GM12892 (cell line): ENCODE data around the gene RPL10A.

Experiments used
- POLR2A ChIP-seq: IDR thresholded peaks from 2 replicates; pipeline ENCODE4 v1.6.1; 2011; ENCODE audit warnings: low read depth, low read length, control low read depth
- POLR2AphosphoS5 ChIP-seq: IDR thresholded peaks from 2 replicates; pipeline ENCODE4 v1.6.1; 2011; ENCODE audit warnings: low read depth, low read length, control low read depth

DNA sequence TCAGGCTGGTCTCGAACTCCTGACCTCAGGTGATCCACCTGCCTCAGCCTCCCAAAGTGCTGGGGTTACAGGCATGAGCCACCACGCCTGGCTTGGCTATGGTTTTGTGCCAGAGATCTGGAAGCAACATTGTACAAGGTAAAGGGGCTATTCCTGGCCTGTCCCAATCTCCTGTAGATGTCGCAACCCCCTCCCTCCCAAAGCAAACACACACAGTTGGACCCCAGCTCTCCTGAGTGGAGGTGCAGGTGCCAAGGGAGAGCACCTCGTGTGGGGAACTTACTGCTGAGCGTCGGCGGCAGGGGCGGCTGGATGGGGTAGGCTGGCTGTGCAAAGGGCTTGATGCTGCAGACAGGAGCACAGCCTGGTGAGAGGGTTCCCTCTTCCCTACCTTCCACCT lies 8.8 kb downstream of the RPL10A start:
- no peak for TF ChIP-seq POLR2A
- TF ChIP-seq POLR2AphosphoS5 = no peak
